Type B pancreatic cell (in vitro differentiated cells): Measurements from ENCODE around the gene ORM2. TPM values are rescaled to one million over a fixed set of nuclear protein-coding genes. Genes with fewer than 3 reads are reported as not detected.

Source experiments
- DNase-seq: peaks from one replicate; pipeline ENCODE4 v3.0.0; 2021; ENCODE audit warnings: mixed read lengths; ENCODE audit not compliant: unreplicated experiment; ENCODE audit errors: extremely low spot score
- H3K27ac Mint-ChIP-seq: 2 replicates; pipeline ENCODE4 v1.8.0; 2021; ENCODE audit warnings: mild to moderate bottlenecking, mixed read lengths
- H3K27me3 Mint-ChIP-seq: 2 replicates; pipeline ENCODE4 v1.8.0; 2021; ENCODE audit warnings: mixed read lengths
- H3K36me3 Mint-ChIP-seq: 2 replicates; pipeline ENCODE4 v1.8.0; 2021; ENCODE audit warnings: mixed read lengths
- H3K4me1 Mint-ChIP-seq: one replicate; pipeline ENCODE4 v1.8.0; 2021; ENCODE audit warnings: mixed read lengths; ENCODE audit not compliant: unreplicated experiment
- H3K4me3 Mint-ChIP-seq: 2 replicates; pipeline ENCODE4 v1.8.0; 2021; ENCODE audit warnings: mild to moderate bottlenecking, mixed read lengths
- H3K9me3 Mint-ChIP-seq: 2 replicates; pipeline ENCODE4 v1.8.0; 2021; ENCODE audit warnings: mixed read lengths
- total RNA-seq: library from RNA; stranded (reverse); gene quantifications from 2 replicates; pipeline ENCODE4 v1.2.1, GENCODE V29; 2021; ENCODE audit warnings: low replicate concordance
- TF ChIP-seq, protein P1 (sequence below): fragments of 200-600 bp; sonication (generic); conservative IDR thresholded peaks from 2 replicates; pipeline ENCODE4 v1.5.0; 2021; ENCODE audit warnings: antibody characterized with exemption, mild to moderate bottlenecking

ORM2 gene
- total RNA-seq, 1 donor from 2014 or later = not detected

DNA sequence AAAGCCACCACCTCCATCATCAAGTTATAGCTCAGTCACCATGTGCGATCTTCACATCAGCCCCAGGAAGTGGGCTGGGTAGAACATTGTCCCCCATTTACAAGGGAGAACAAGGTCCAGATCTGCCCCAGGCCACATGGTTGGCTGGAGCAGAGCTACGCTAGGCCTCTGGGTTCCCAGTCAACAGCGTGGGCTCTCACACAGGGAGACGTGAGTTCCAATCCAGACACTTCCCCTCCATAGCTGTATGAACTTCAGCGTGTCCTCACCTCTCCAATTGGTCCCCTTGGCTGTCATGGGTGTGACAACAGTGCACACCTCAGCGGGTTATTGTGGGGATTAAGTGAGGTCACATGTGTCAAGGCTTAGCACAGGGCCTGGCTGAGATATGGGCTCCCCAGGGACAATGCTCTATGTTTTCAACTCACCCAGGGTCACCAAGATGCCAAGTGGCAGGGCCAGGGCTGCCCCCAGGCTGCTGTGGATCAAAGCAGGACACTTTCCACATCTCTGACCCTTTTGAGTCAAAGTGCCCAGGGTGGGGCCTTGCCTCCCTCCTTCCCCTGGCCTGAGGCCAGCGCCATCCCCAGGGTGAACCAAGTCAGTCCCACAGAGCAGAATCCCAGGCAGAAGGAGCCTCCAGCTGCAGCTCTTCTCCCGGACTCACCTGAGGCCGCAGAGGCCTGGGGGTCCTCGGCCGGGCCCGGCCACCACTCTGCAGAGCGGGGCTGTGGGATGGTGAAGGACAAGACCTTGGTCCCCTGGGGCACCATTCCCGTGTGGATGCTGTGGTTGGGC is 38.3 kb downstream of the ORM2 start:
- TF ChIP-seq, protein P1, sequence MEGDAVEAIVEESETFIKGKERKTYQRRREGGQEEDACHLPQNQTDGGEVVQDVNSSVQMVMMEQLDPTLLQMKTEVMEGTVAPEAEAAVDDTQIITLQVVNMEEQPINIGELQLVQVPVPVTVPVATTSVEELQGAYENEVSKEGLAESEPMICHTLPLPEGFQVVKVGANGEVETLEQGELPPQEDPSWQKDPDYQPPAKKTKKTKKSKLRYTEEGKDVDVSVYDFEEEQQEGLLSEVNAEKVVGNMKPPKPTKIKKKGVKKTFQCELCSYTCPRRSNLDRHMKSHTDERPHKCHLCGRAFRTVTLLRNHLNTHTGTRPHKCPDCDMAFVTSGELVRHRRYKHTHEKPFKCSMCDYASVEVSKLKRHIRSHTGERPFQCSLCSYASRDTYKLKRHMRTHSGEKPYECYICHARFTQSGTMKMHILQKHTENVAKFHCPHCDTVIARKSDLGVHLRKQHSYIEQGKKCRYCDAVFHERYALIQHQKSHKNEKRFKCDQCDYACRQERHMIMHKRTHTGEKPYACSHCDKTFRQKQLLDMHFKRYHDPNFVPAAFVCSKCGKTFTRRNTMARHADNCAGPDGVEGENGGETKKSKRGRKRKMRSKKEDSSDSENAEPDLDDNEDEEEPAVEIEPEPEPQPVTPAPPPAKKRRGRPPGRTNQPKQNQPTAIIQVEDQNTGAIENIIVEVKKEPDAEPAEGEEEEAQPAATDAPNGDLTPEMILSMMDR = no peak
- Mint-ChIP-seq H3K36me3 (peaks cover 8% of the 10 kb centered on the region), H3K27ac (no peak overlapping the region), H3K4me3 (no peak overlapping the region), H3K27me3 (no peaks in the 10 kb centered on the region), H3K9me3 (no peaks in the 10 kb centered on the region), H3K4me1 (no peaks in the 10 kb centered on the region)
- no peak for DNase-seq

DNA sequence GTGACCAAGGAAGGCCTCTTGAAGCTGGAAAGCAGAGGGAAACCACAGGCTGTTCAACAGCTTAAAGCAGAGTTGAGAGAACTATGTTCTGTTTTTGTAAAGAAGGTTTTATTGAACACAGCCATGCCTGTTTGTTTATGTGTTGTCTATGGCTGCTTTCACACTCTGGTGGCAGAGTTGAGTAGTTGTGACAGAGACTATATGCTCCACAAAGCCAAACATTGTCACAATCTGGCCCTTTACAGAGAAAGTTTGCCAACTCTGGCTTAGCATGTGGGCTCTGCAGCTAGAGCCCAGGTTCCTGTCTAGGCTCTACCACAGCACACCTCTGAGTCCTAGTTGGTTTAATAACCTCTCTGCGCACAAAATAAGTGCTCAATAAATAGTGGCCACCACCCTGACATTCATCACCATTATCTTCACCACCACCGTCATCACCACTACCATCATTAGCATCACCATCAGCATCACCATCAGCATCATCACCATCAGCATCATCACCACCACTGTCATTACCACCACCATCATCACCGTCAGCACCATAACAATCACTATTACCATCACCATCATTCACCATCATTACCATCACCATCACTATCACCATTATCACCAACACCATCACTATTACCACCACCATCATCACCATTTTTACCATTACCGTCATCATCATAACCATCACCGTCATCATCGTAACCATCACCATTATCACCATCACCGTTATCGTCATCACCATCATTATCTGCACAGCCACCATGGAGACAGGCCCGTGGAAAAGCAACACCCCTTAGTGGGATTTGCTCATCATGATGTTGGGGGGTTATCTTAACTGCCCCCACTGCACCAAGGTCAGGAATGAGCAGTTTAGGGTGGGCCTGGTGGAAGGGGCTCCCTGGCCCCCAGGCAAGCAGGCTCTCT is 39.8 kb downstream of the ORM2 start:
- no peaks in the 10 kb centered on the region for H3K4me1 Mint-ChIP-seq
- H3K9me3 Mint-ChIP-seq = no peaks in the 10 kb centered on the region
- H3K4me3 Mint-ChIP-seq = no peak overlapping the region
- no peaks in the 10 kb centered on the region for H3K27me3 Mint-ChIP-seq
- TF ChIP-seq, protein P1 = no peak
- H3K27ac Mint-ChIP-seq = no peak overlapping the region
- H3K36me3 Mint-ChIP-seq = peaks cover 8% of the 10 kb centered on the region
- no peak for DNase-seq

DNA sequence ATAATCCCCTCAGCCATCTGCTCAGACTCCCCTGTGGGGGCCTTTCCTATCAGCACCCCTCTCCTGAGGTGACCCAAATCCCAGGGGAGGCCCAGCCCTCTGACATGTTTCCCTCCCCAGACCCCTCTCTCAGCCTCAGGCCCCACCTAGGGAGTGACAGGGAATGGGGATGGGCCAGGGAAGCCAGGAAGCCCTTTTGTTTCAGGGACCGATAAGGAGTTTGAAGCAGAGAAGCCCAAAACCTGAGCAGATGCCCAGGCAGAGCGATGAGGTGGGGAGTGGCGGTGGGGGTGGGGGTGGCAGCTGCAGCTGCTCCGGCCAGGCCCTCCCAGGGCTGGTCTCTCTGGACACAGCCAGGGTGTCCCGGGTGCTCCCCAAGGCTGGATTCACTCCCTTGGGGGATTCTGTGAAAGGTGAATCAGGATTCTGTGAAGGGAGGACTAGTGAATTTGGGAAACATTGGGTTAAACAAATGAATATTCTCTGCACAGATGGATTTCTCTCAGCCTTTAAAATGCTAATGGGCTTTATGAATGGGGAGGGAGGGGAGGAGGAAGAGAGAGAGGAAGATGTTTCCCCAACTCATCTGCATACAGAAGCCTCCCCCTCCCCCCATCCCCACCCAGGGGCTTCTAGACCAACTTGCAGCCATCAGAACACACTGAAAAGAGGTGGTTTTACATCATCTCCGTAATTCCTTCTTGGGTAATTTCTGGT is 40.7 kb downstream of the ORM2 start:
- TF ChIP-seq, protein P1 = no peak
- no peaks in the 10 kb centered on the region for H3K27me3 Mint-ChIP-seq
- H3K4me1 Mint-ChIP-seq = no peaks in the 10 kb centered on the region
- DNase-seq = no peak
- H3K4me3 Mint-ChIP-seq = no peak overlapping the region
- no peak overlapping the region for H3K27ac Mint-ChIP-seq
- H3K9me3 Mint-ChIP-seq = no peaks in the 10 kb centered on the region
- peaks cover 5% of the 10 kb centered on the region for H3K36me3 Mint-ChIP-seq

DNA sequence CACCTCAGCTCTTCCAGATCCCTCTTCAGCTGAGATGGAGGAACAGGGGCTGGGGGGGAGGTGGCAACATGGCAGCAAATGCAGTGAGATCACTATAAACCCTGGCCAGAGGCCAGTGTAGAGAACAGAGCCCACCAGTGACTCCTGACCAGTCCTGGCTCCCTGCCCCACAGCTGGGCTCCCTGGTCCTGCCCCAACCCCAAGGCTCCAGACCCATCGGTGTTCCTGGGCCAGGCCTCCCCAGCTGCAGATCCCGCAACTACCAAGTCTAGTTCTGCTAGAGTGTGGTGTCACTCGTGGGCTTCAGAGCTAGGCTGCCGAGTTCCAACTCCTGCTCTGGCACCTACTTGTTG is 41.3 kb downstream of the ORM2 start:
- DNase-seq = no peak
- no peaks in the 10 kb centered on the region for H3K9me3 Mint-ChIP-seq
- no peaks in the 10 kb centered on the region for H3K27me3 Mint-ChIP-seq
- TF ChIP-seq, protein P1 = no peak
- H3K36me3 Mint-ChIP-seq = peaks cover 5% of the 10 kb centered on the region
- H3K4me3 Mint-ChIP-seq = no peak overlapping the region
- no peaks in the 10 kb centered on the region for H3K4me1 Mint-ChIP-seq
- no peak overlapping the region for H3K27ac Mint-ChIP-seq

DNA sequence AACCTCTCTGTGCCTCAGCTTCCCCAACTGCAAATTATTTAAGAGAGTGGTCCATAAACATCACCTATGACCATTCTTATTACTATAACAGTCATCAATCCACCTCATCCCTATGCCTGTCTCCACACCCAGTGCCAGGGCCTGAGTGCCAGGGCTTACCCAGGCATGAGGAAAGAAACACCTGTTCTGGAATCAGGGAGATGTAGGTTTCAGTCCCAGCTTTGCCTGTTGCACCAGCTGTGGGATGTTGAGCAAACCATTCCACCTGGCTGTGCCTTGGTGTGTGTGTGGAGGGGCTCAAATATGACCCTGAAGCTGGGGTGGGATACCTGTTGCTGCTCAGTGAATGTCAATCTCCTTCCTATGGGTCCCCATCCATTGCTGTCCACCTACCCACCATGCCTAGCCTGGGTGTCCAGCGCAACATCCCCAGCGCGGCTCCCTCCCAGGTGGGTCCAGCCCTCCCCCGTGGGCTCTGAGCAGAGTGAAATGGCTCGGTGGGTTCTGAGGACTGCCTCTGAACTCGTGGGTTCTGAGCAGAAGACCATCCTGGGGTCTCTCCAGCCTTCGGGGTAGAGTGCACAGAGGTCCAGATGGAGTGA is 41.8 kb downstream of the ORM2 start:
- TF ChIP-seq, protein P1 = no peak
- no peak for DNase-seq
- H3K4me3 Mint-ChIP-seq = no peak overlapping the region
- H3K9me3 Mint-ChIP-seq = no peaks in the 10 kb centered on the region
- H3K27ac Mint-ChIP-seq = no peak overlapping the region
- H3K36me3 Mint-ChIP-seq = peaks cover 5% of the 10 kb centered on the region
- no peaks in the 10 kb centered on the region for H3K4me1 Mint-ChIP-seq
- H3K27me3 Mint-ChIP-seq = no peaks in the 10 kb centered on the region
